IgD-negative memory B cell (primary cell): ENCODE measurements around the gene RECK. TPM values are rescaled to one million over a fixed set of nuclear protein-coding genes. Genes with fewer than 3 reads are reported as not detected.

Experiments used
- H3K27ac Mint-ChIP-seq, 3 donors: one replicate each; pipeline ENCODE4 v1.8.0; 2020 to 2022; ENCODE audit warnings: mild to moderate bottlenecking in 3 of 3, mixed read lengths in 3 of 3, moderate library complexity in 1 of 3
- H3K27me3 Mint-ChIP-seq: one replicate; pipeline ENCODE4 v1.8.0; 2021; ENCODE audit warnings: mixed read lengths
- H3K36me3 Mint-ChIP-seq: one replicate; pipeline ENCODE4 v1.8.0; 2020; ENCODE audit warnings: mild to moderate bottlenecking, mixed read lengths
- H3K4me1 Mint-ChIP-seq, 3 donors: one replicate each; pipeline ENCODE4 v1.8.0; 2020 to 2022; ENCODE audit warnings: mixed read lengths in 3 of 3, mild to moderate bottlenecking in 1 of 3
- H3K4me3 Mint-ChIP-seq, 4 donors: one replicate each; pipeline ENCODE4 v1.8.0; 2020 to 2022; ENCODE audit warnings: mild to moderate bottlenecking in 4 of 4, mixed read lengths in 4 of 4, moderate library complexity in 3 of 4
- H3K9me3 Mint-ChIP-seq, 3 donors: one replicate each; pipeline ENCODE4 v1.8.0; 2020 to 2021; ENCODE audit warnings: mixed read lengths in 3 of 3, mild to moderate bottlenecking in 1 of 3
- polyA plus RNA-seq: library from polyadenylated mRNA; unstranded; fragments of 300-500 nt; fragmentation: Illumina TruSeq; gene quantifications from one replicate; pipeline ENCODE4 v1.2.3, GENCODE V29; 2021

RECK gene
- polyA plus RNA-seq, 1 donor from 2014 or later: 5.3 TPM

DNA sequence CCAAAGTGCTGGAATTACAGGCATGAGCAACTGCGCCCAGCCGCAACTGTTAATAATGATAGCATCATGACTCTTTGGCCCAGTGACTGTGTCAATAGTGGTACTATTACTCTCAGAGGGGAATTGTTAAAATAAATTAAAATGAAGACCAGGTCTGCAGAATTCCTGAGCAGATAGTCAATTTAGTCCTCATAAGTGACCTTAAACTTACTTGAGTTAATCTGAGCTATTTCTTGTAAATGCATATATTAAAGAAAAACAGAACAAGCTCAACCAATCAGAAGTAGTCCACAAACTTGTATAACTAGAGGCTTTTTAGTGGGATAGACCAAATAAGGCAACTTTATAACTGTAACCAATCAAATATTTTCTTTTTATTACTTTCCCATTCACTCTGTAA lies 1.7 kb upstream of the RECK start:
- peaks cover 2% of the 10 kb centered on the region for H3K36me3 Mint-ChIP-seq
- H3K27me3 Mint-ChIP-seq: peaks cover 1% of the 10 kb centered on the region
- peaks cover 12 to 14% (median 13%) of the 10 kb centered on the region in 3 donors for H3K4me1 Mint-ChIP-seq
- H3K4me3 Mint-ChIP-seq: peak overlapping the region in 1 of 4 donors; percentile 83
- no peak overlapping the region for H3K27ac Mint-ChIP-seq
- no peaks in the 10 kb centered on the region for H3K9me3 Mint-ChIP-seq

DNA sequence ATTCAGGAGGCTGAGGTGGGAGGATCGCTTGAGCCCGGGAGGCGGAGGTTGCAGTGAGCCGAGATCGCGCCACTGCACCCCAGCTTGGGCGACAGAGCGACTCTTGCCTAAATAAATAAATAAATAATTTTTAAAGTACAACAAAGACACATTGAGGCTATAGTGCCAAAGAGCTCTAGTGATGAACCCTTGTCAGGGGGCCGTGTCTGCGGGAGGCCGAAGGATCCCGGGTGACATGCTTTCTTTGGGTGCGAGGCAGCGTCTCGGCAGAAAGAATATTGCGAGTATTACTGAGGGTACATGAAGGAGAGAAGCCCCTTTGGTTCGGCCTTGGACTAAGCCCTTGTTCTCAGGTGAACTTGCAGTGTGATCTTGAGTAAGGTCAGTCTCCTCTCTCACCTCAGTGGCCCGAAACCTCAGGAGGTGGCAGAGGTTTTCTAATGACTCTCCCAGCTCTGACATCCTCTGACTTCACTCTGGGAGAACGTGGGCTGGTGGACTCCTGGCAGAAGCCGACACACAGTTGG lies 397 bp upstream of the RECK start:
- Mint-ChIP-seq H3K36me3 (peaks cover 2% of the 10 kb centered on the region), H3K27ac (no peak overlapping the region), H3K27me3 (peaks cover 1% of the 10 kb centered on the region), H3K9me3 (no peaks in the 10 kb centered on the region), H3K4me3 (peak overlapping the region; percentile 83 to 97 (median 95)), H3K4me1 (peaks cover 12 to 24% (median 16%) of the 10 kb centered on the region in 3 donors)

DNA sequence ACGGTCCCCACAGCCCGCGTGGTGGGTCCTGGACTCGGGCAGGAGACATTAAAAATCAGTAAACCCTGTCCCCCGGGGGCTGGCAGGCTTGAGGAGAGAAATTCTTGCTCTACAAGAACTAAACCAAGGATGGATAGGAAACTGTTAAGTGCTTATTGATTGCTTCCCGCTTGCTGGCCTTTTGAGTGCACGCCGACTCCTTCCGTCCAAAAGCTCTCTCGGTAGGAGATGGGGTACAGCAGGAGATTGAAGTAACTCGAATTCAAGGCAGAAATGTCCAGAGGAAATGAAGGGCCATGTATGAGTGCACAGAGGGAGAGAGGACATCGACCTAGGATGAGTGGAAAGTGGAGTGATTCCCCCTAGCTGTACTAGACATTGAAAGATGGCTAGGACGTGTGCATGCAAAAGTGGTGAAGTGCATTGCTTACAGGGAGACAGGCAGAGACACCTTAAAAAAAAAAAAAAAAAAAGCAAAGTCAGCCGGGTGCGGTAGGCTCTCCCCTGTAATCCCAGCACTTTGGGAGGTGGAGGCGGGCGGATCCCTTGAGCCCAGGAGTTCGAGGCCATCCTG lies 923 bp downstream of the RECK start:
- Mint-ChIP-seq H3K27me3 (peaks cover 1% of the 10 kb centered on the region), H3K4me1 (peaks cover 24 to 38% (median 27%) of the 10 kb centered on the region in 3 donors), H3K4me3 (peak overlapping the region; percentile 83 to 98 (median 96)), H3K9me3 (no peaks in the 10 kb centered on the region), H3K36me3 (peaks cover 2% of the 10 kb centered on the region), H3K27ac (peak overlapping the region in 1 of 3 donors; percentile 65)

DNA sequence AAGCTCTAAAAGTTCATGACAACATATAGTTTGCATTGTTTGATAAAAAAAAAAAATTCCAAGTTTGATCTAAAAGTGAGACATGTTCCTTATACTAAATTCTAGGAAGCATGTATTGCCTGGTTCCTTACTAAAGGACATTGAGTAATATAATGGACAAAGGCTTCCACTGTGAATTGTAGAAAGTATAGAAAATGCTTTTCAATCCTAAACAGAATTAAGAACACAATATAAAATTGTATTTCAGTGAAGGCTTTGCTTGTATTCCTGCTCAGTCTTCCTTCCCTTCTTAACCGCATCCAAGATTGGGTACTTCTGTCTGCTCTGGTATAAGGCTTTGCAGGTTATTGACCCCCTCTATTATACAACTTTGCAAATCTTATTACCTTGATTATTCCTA lies 2.4 kb downstream of the RECK start:
- Mint-ChIP-seq H3K4me3 (peak overlapping the region in 1 of 4 donors; percentile 63), H3K36me3 (no peaks in the 10 kb centered on the region), H3K27ac (no peak overlapping the region), H3K4me1 (peaks cover 27 to 39% (median 33%) of the 10 kb centered on the region in 3 donors), H3K27me3 (no peaks in the 10 kb centered on the region), H3K9me3 (no peaks in the 10 kb centered on the region)

DNA sequence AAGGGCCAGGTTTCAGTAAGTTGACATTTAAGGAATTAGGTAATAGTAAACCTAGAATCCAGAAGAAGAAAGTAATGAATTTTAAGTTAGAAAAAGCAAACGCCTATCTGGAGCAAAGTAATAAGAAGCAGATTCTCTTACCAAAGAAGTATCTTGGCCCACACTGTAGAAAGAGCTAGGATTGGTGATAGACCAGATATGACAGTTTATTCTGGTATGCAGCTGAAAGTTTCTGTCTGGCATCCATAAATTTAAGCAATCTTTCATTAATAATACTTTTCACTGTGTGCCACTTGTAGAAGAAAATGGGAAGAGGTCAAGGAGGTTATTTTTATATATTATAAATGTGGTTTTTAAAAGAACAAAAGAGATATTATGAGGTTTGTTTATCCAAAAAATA lies 3.0 kb downstream of the RECK start:
- Mint-ChIP-seq H3K9me3 (no peaks in the 10 kb centered on the region), H3K36me3 (no peaks in the 10 kb centered on the region), H3K27me3 (no peaks in the 10 kb centered on the region), H3K4me3 (peak overlapping the region in 1 of 4 donors; percentile 63), H3K4me1 (peaks cover 27 to 45% (median 39%) of the 10 kb centered on the region in 3 donors), H3K27ac (no peak overlapping the region)

DNA sequence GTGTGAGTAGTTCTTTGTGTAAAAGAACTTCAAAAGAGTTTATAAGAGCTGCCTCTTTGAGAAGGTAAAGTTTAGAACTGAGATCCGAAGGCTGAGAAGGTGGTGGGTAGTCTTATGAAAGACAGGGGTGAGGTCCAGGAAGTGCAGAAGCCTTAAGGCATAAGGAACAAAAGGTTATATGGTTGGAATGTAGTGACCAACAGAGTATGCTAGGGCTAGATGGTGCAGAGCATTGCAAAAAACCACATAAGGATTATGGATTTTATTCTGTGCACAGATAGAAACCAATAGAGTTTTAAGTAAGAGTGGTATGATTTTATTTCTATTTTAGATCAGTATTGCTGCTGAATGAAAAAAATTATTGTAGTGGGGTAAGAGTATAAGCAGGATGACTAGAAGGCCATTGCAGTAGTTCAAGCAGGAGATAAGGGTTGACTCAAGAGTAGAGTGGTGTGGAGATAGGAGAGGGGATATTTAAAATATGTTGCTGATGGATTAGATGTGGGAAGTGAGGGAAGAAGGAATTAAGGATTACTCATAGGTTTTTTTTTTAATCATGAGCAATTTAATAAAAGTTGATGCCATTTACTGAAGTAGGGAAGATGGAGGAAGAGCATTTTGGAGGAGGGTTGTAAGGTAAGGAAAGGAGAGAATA lies 3.7 kb downstream of the RECK start:
- H3K9me3 Mint-ChIP-seq: no peaks in the 10 kb centered on the region
- H3K36me3 Mint-ChIP-seq: no peaks in the 10 kb centered on the region
- peak overlapping the region in 2 of 3 donors; percentile 11 to 54 for H3K27ac Mint-ChIP-seq
- H3K27me3 Mint-ChIP-seq: no peaks in the 10 kb centered on the region
- peaks cover 27 to 47% (median 41%) of the 10 kb centered on the region in 3 donors for H3K4me1 Mint-ChIP-seq
- peak overlapping the region in 1 of 4 donors; percentile 7 for H3K4me3 Mint-ChIP-seq

DNA sequence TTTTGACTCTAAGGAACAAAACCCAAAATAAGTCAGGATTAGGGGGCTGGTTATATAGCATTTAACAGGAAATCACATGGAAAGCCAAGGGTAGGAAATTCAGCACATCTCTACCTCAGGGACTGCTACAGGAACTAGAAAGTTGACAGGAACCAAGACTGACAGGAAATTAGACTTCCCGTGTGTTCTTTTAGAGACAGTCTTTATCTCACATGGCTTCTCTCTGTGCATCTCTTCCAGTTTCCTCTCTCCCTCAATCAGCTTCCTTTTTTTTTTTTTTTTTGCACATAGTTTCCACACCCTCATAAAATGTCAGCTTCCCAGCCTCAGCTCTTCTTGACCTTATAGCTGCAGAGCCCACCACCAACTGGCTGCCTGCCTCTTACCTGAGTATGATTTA lies 4.8 kb downstream of the RECK start:
- Mint-ChIP-seq H3K4me1 (peaks cover 25 to 47% (median 41%) of the 10 kb centered on the region in 3 donors), H3K27me3 (no peaks in the 10 kb centered on the region), H3K27ac (peak overlapping the region in 1 of 3 donors; percentile 13), H3K9me3 (no peaks in the 10 kb centered on the region), H3K36me3 (peaks cover 2% of the 10 kb centered on the region), H3K4me3 (peak overlapping the region in 1 of 4 donors; percentile 0)

DNA sequence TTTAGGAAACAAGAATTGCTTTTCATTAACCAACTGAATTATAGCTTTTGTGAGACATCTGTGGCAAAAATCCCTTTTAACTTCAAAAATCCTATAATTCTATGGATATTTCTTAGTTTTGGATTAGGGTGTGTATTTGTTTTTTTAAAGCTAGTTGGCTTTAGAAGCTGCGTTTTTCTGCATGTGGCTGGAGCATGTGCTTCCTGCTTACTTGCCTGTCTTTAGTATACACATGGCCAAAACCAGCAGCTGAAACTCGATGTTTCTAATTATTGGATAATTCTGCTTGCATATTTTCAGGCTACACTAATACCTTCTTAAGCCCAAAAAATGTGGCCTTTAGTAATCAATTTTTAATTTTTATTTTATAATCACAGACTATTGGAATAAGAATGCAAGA lies 8.9 kb downstream of the RECK start:
- H3K4me3 Mint-ChIP-seq: no peak overlapping the region
- no peak overlapping the region for H3K27ac Mint-ChIP-seq
- no peaks in the 10 kb centered on the region for H3K9me3 Mint-ChIP-seq
- H3K4me1 Mint-ChIP-seq: peaks cover 18 to 29% (median 28%) of the 10 kb centered on the region in 3 donors
- no peaks in the 10 kb centered on the region for H3K27me3 Mint-ChIP-seq
- peaks cover 2% of the 10 kb centered on the region for H3K36me3 Mint-ChIP-seq

DNA sequence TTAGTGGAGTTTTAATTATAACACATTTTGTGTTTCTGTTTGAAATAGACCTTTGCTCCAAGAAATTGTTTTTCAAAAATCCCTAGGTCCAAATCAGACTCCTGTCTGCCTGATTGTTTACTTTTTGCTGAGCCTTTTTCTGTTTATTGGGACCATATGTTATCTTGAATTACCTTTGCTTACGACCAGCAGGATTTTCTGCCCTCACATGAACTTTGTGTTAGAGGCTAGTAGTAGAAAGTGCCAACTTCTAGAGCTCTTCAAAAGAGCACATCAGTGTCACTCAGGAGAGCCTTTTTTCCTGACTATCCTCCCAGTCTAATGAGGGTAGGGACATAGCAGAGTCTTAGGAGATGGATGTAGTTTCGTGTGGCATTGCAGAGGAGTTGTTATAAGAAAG lies 10.2 kb downstream of the RECK start:
- no peak overlapping the region for H3K27ac Mint-ChIP-seq
- H3K4me3 Mint-ChIP-seq: no peak overlapping the region
- H3K4me1 Mint-ChIP-seq: peaks cover 10 to 20% (median 16%) of the 10 kb centered on the region in 3 donors
- H3K36me3 Mint-ChIP-seq: peaks cover 2% of the 10 kb centered on the region
- no peaks in the 10 kb centered on the region for H3K9me3 Mint-ChIP-seq
- H3K27me3 Mint-ChIP-seq: no peaks in the 10 kb centered on the region

DNA sequence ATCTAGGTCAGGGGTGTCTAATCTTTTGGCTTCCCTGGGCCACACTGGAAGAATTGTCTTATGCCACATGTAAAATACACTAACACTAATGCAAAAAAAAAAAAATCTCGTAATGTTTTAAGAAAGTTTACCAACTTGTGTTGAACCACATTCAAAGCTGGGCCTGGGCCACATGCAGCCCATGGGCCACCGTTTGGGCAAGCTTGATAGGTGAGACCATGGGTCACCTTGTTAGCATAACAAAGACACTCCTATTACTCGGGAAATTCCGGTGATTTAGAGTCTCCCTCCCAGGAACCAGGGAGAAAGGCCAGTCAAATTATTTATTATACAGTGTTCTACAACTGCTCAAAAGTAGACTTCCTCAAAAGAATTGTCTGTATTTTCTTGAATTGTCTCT lies 12.7 kb downstream of the RECK start:
- H3K4me1 Mint-ChIP-seq: peaks cover 0 to 5% (median 4%) of the 10 kb centered on the region in 3 donors
- no peaks in the 10 kb centered on the region for H3K9me3 Mint-ChIP-seq
- H3K27ac Mint-ChIP-seq: no peak overlapping the region
- no peaks in the 10 kb centered on the region for H3K27me3 Mint-ChIP-seq
- H3K36me3 Mint-ChIP-seq: peaks cover 2% of the 10 kb centered on the region
- no peak overlapping the region for H3K4me3 Mint-ChIP-seq

DNA sequence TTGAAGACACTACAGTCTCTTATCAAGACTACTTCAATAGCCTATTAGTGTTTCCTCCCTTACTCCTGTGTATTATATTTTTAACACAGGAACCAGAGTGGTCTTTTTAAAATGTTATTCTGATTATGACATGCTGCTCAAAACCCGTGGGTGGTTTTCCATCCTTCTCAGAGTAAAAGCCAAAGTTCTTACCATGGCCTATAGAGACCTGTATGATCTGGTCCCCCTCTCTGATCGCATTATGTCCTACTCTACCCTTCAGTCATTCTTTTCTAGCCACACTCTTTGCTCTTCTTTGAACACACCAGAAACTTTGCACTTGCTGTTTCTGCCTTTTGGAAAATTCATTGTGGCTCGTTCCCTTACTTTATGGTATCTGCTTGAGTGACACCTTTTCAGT lies 13.8 kb downstream of the RECK start:
- Mint-ChIP-seq H3K27ac (no peak overlapping the region), H3K9me3 (no peaks in the 10 kb centered on the region), H3K4me1 (no peaks in the 10 kb centered on the region)

DNA sequence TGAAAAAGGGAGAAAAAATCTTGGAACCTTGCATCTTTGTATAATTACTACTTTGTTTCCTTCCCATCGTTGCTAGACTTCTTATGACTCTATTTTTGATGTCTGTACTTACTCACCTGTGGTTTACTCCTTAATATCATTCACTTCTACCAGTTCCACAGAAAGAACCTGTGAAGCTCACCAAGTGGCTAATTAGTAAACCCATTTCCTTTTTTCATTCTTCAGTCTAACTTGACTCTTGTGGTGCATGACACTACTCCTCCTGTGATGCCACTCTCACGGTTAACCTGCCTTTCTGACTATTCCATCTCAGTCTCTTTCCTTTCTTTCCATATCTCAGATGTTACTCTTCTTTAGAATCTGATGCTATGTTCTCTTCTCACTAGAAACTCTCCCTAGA lies 14.6 kb downstream of the RECK start:
- H3K36me3 Mint-ChIP-seq: peaks cover 1% of the 10 kb centered on the region
- no peaks in the 10 kb centered on the region for H3K27me3 Mint-ChIP-seq
- no peaks in the 10 kb centered on the region for H3K9me3 Mint-ChIP-seq
- no peak overlapping the region for H3K4me3 Mint-ChIP-seq
- H3K4me1 Mint-ChIP-seq: peaks cover 0 to under 1% (median 0%) of the 10 kb centered on the region in 3 donors
- no peak overlapping the region for H3K27ac Mint-ChIP-seq

More for the DNA sequence above, 13.8 kb downstream of the RECK start:
- H3K4me3 Mint-ChIP-seq: no peak overlapping the region
- no peaks in the 10 kb centered on the region for H3K27me3 Mint-ChIP-seq
- peaks cover 2% of the 10 kb centered on the region for H3K36me3 Mint-ChIP-seq

DNA sequence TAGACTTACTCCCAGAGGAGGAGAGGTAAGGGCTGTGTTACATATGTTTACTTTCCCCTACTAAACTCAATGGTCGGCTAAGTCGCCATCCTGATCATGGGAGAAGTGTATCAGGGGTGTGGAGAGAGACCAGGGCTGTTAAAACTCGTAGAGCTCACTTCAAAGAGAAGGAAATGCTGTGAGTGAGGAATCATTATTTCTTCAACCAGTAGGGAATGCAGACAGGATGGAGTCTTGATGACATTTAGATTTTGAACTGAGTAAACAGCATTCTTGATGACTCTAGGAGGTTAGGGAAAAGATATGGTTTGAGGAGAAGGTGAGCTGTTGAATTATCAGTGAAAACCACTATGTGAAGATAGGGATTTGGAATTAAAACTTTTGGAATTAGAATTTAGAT lies 17.3 kb downstream of the RECK start:
- Mint-ChIP-seq H3K4me3 (no peak overlapping the region), H3K9me3 (no peaks in the 10 kb centered on the region), H3K36me3 (peaks cover 2% of the 10 kb centered on the region), H3K27ac (no peak overlapping the region), H3K4me1 (peaks cover 0 to 2% (median 0%) of the 10 kb centered on the region in 3 donors), H3K27me3 (no peaks in the 10 kb centered on the region)

DNA sequence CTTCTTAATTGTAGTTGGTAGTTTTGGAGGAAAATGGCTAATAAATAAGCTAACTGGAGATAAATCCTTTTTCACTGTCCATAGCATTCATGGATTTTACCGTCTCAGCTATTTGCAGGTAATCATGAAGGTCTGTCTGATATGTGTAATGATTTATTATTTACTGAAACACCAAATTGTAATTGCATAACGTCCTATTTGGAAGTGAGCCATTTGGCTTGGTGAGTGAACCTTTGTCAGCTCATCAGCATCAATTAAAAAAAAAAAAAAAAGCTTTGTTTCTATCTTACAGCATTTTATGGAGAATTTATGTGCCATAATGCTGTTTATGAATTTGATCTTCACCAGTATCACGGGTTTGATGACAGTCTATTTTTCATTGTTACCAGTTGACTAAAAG lies 20.2 kb downstream of the RECK start:
- no peak overlapping the region for H3K4me3 Mint-ChIP-seq
- H3K4me1 Mint-ChIP-seq: peaks cover 0 to 2% (median 0%) of the 10 kb centered on the region in 3 donors
- H3K27ac Mint-ChIP-seq: no peak overlapping the region
- H3K36me3 Mint-ChIP-seq: peaks cover 10% of the 10 kb centered on the region
- H3K9me3 Mint-ChIP-seq: no peaks in the 10 kb centered on the region
- no peaks in the 10 kb centered on the region for H3K27me3 Mint-ChIP-seq

DNA sequence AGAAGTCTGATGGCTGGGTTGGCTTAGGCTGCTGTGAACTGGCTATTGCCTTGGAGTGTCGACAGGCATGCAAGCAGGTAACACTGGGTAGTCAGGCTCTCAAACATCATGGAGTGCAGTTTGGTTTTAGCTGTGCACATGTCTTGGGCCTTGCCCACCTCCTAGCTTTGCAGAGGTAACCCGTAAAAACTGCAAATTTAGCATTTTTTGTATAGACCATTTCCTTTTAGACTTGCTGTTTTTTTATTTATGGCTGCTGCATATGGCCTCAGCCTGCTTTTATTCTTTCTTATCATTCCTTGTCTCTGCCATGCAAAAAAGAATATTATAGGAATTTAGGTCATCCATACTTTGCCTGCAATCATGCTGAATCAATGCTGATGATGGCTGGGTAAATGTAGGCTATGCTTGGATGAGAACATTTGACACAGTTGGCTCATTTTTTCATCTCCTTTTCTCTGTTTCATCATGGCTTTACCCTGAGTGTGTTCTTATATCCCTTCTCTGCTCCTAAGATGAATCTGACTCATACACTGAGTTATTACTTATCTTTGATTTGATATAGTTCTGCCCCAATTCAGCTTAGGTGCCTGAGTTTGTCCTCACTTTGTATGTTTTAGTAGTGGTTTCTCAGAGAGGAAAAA lies 27.2 kb downstream of the RECK start:
- peaks cover 0 to 2% (median 0%) of the 10 kb centered on the region in 3 donors for H3K4me1 Mint-ChIP-seq
- H3K4me3 Mint-ChIP-seq: no peak overlapping the region
- H3K36me3 Mint-ChIP-seq: peaks cover 14% of the 10 kb centered on the region
- H3K27me3 Mint-ChIP-seq: no peaks in the 10 kb centered on the region
- no peak overlapping the region for H3K27ac Mint-ChIP-seq
- H3K9me3 Mint-ChIP-seq: no peaks in the 10 kb centered on the region
